ENCODE measurements around the gene SLC35C1.

SLC35C1 gene

GRCh38 chr11:45761659-45762058, 43.3 kb upstream of the SLC35C1 start:
- Histone ChIP-seq H4K20me1 (ENCODE audit: insufficient read depth, low read length) (no peaks in the 10 kb centered on the region), H2AFZ (ENCODE audit: low read depth, low read length) (no peak overlapping the region), H3K27ac (ENCODE audit: low read length) (no peak overlapping the region), H3K9me3 (ENCODE audit: insufficient read depth, low read length) (no peaks in the 10 kb centered on the region), H3K36me3 (replicated peaks; ENCODE audit: low read depth, low read length) (no peaks in the 10 kb centered on the region), H3K4me1 (ENCODE audit: low read length) (no peaks in the 10 kb centered on the region), H3K4me2 (ENCODE audit: low read length) (no peak overlapping the region), H3K4me3 (ENCODE audit: low read length) (no peak overlapping the region), H3K9ac (ENCODE audit: low read length) (no peak overlapping the region), H3K27me3 (ENCODE audit: low read depth, low read length) (peaks cover 14% of the 10 kb centered on the region), H3K79me2 (ENCODE audit: low read length) (no peaks in the 10 kb centered on the region)
- TF ChIP-seq CTCF (IDR thresholded peaks at IDR 0.05; ENCODE audit: low read depth, low read length) (no peak), EZH2phosphoT487 (IDR thresholded peaks at IDR 0.05; ENCODE audit: low read depth) (no peak)

- no peaks in the 10 kb centered on the region for H3K36me3 ChIP-seq (replicated peaks; ENCODE audit: low read depth, low read length)
- no peaks in the 10 kb centered on the region for H3K9me3 ChIP-seq (ENCODE audit: insufficient read depth, low read length)
- peaks cover 44% of the 10 kb centered on the region for H3K27me3 ChIP-seq (ENCODE audit: low read depth, low read length)
- H3K4me1 ChIP-seq (ENCODE audit: low read length): no peaks in the 10 kb centered on the region
- H2AFZ ChIP-seq (ENCODE audit: low read depth, low read length): no peak overlapping the region
- no peaks in the 10 kb centered on the region for H4K20me1 ChIP-seq (ENCODE audit: insufficient read depth, low read length)
- no peak for TF ChIP-seq EZH2phosphoT487 (IDR thresholded peaks at IDR 0.05; ENCODE audit: low read depth)
- no peak for TF ChIP-seq CTCF (IDR thresholded peaks at IDR 0.05; ENCODE audit: low read depth, low read length)
- no peak overlapping the region for H3K27ac ChIP-seq (ENCODE audit: low read length)
- no peak overlapping the region for H3K9ac ChIP-seq (ENCODE audit: low read length)
- no peaks in the 10 kb centered on the region for H3K79me2 ChIP-seq (ENCODE audit: low read length)
- no peak overlapping the region for H3K4me2 ChIP-seq (ENCODE audit: low read length)
- H3K4me3 ChIP-seq (ENCODE audit: low read length): no peak overlapping the region
These were observed 39.8 kb upstream of the SLC35C1 start for GRCh38 chr11:45765107-45765668.

- H2AFZ ChIP-seq (ENCODE audit: low read depth, low read length): no peak overlapping the region
- H3K4me1 ChIP-seq (ENCODE audit: low read length): peaks cover 6% of the 10 kb centered on the region; the same call in 1 of the 2 replicates
- TF ChIP-seq EZH2phosphoT487 (IDR thresholded peaks at IDR 0.05; ENCODE audit: low read depth): no peak
- no peak for TF ChIP-seq CTCF (IDR thresholded peaks at IDR 0.05; ENCODE audit: low read depth, low read length)
- no peak overlapping the region for H3K4me2 ChIP-seq (ENCODE audit: low read length)
- H3K9ac ChIP-seq (ENCODE audit: low read length): no peak overlapping the region
- H3K36me3 ChIP-seq (replicated peaks; ENCODE audit: low read depth, low read length): no peaks in the 10 kb centered on the region
- H3K79me2 ChIP-seq (ENCODE audit: low read length): no peaks in the 10 kb centered on the region
- no peak overlapping the region for H3K27ac ChIP-seq (ENCODE audit: low read length)
- H3K27me3 ChIP-seq (ENCODE audit: low read depth, low read length): peaks cover 51% of the 10 kb centered on the region
- no peaks in the 10 kb centered on the region for H4K20me1 ChIP-seq (ENCODE audit: insufficient read depth, low read length)
- no peak overlapping the region for H3K4me3 ChIP-seq (ENCODE audit: low read length)
- no peaks in the 10 kb centered on the region for H3K9me3 ChIP-seq (ENCODE audit: insufficient read depth, low read length)
These were observed 39.1 kb upstream of the SLC35C1 start for GRCh38 chr11:45765836-45766235.

GRCh38 chr11:45766469-45766868, 38.5 kb upstream of the SLC35C1 start:
- no peaks in the 10 kb centered on the region for H3K36me3 ChIP-seq (replicated peaks; ENCODE audit: low read depth, low read length)
- H2AFZ ChIP-seq (ENCODE audit: low read depth, low read length): no peak overlapping the region
- H3K4me2 ChIP-seq (ENCODE audit: low read length): no peak overlapping the region
- H3K9ac ChIP-seq (ENCODE audit: low read length): no peak overlapping the region
- no peaks in the 10 kb centered on the region for H4K20me1 ChIP-seq (ENCODE audit: insufficient read depth, low read length)
- peaks cover 54% of the 10 kb centered on the region for H3K27me3 ChIP-seq (ENCODE audit: low read depth, low read length)
- no peaks in the 10 kb centered on the region for H3K9me3 ChIP-seq (ENCODE audit: insufficient read depth, low read length)
- H3K4me3 ChIP-seq (ENCODE audit: low read length): no peak overlapping the region
- H3K79me2 ChIP-seq (ENCODE audit: low read length): no peaks in the 10 kb centered on the region
- TF ChIP-seq EZH2phosphoT487 (IDR thresholded peaks at IDR 0.05; ENCODE audit: low read depth) (no peak), CTCF (IDR thresholded peaks at IDR 0.05; ENCODE audit: low read depth, low read length) (no peak)
- peaks cover 9% of the 10 kb centered on the region; the same call in 1 of the 2 replicates for H3K4me1 ChIP-seq (ENCODE audit: low read length)
- no peak overlapping the region for H3K27ac ChIP-seq (ENCODE audit: low read length)

Measured in OCI-LY3 (cell line).